Caki2 (cell line): ENCODE results near the gene BID. TPM values are rescaled to one million over a fixed set of nuclear protein-coding genes. Genes with fewer than 3 reads are reported as not detected.
A peak's percentile ranks its signal among the peaks of the same experiment; 100 is the strongest.
"Not testable (repeated sequence)": the region's sequence is repeated elsewhere in the genome, so short reads cannot be mapped to it uniquely, and the experiment has no call there.

Experiments
- DNase-seq: peaks from one replicate; pipeline ENCODE4 v3.0.0-alpha.2; 2015; ENCODE audit warnings: low read depth
- in situ Hi-C: cut with HindIII; loops from 2 replicates; pipeline ENCODE4 v1.10.0; 2016; ENCODE audit warnings: low sequenced_read_pairs, low pct_unique_long_range_greater_than_20kb, mixed read lengths
- total RNA-seq: library from RNA; depleted of rRNA; stranded (reverse); fragments of >200 nt; shearing (Covaris generic); gene quantifications from 2 replicates; pipeline ENCODE4 v1.2.3, GENCODE V29; 2014; ENCODE audit warnings: low replicate concordance

The BID gene
- total RNA-seq, 1 experiment from 2014 or later: 198 TPM

DNA sequence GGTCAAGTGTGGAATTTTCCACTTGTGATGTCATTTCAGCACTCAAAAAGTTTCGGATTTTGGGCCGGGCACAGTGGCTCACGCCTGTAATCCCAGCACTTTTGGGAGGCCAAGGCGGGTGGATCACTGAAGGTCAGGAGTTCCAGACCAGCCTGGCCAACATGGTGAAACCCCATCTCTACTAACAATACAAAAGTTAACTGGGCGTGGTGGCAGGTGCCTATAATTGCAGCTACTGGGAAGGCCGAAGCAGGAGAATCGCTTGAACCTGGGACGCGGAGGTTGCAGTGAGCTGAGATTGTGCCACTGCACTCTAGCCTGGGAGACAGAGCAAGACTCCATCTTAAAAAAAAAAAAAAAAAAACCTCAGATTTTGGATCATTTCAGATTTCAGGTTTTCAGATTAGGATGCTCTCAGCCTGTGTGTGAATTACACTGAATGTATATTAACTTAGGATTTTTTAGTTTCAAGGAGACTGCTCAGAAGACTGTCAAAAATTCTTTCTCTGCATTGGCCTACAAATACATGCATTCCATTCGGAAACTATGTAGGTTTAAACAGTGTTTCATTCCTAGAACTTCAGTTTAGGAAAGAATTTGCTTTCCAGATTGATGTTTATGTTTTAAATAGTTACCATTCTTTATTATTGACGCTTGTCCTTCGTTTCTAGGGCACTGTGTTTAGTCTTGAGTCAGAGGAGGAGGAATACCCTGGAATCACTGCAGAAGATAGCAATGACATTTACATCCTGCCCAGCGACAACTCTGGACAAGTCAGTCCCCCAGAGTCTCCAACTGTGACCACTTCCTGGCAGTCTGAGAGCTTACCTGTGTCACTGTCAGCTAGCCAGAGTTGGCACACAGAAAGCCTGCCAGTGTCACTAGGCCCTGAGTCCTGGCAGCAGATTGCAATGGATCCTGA lies 48.0 kb downstream of the BID start:
- in situ Hi-C loops: no loop called here
- DNase-seq: peak; percentile 26

DNA sequence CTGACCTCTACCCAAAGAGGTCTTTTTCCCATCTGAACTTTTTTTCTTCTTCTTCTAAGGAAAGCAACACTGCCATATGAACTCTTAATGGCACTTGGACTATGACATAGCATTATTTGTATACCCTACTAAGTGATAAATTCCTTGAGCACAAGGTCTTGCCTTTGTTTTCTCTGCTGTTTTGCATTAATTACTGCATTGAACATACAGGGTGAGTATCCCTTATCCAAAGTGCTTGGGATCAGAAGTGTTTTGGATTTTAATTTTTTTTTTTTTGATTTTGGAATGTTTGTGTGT lies 48.8 kb downstream of the BID start:
- in situ Hi-C loops: no loop called here
- DNase-seq: no peak

DNA sequence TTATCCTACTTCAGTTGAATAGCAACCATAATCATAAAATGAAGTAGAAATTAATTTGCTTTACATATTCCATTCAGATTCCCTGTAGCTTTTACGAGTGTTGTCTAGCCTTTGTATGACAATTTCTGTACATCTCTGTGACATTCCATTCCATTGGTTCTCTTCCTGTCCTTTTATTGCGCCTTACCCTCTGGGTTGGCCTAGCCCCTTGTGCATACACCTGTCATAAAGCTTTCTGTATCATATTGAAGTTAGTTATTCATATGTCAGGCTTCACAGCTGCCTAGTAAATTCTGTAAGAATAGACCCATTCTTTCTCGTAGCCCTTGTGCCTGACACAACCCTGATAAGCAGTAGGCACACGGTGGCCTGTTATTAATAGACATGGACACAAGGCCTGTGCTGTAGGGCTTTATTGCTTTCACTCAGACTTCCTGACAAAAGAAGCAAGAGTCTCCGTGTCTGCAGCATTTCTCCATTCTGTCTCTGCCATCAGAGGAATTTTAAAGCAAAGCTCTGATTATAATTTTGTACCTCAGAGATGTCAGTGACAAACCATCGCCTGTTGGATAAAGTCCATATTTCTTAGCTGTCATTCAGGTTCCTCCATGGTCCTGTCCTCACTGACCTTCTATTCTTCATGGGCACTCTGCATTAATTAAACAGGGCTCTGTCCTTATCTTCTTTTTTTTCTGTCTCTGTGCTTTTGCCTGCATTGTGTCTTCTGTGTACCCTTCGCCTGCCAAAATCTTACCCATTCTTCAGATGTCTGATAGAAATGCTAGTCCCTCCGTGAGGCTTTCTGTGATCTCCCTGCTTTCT lies 49.4 kb downstream of the BID start:
- in situ Hi-C loops: no loop called here
- no peak for DNase-seq

DNA sequence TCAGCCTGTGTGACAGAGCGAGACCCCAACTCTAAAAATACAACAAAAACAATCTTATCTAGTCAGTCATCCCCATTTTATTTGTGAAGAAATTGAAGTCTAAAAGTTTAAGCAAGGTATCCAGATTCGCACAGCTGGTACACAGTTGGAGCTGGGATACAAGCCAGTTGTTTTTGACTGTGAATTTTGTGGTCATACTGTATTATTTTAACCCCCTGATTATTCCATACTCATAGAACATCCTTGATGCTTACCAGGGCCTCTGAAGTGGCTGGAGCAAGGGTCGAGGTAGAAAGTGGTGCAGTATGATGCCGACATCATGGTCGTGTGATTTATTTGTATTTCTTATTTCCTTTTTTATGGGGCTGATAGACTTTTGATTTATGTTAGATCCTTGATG lies 50.0 kb downstream of the BID start:
- in situ Hi-C loops: no loop called here
- DNase-seq: no peak

DNA sequence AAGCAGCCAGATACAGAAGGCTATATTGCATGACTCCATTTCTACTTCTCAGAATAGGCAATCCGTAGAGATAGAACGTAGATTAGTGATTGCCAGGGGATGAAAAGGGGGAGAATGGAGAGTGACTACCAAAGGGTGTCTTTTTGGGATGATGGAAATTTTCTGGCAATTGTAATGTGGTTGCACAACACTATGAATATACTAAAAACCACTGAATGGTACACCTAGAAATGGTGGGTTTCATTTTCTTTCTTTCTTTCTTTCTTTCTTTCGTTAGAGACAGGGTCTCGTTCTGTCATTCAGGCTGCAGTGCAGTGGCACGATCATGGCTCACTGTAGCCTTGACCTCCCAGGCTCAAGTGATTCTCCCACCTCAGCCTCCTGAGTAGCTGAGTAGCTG lies 54.4 kb downstream of the BID start:
- in situ Hi-C loops: no loop called here
- no peak for DNase-seq

DNA sequence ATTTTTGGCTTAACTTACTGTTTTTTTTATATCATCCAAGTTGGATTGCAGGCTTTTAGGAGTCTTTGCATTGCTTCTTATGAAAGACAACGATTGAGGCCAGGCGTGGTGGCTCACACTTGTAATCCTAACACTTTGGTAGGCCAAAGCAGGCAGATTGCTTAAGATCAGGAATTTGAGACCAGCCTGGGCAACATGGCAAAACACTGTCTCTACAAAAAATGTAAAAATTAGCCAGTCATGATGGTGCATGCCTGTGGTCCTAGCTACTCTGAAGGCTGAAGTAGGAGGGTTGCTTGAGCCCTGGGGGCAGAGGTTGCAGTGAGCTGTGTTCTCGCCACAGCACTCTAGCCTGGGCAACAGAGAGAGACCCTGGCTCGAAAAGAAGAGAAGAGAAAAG lies 56.6 kb downstream of the BID start:
- in situ Hi-C loops: no loop called here
- DNase-seq: no peak

DNA sequence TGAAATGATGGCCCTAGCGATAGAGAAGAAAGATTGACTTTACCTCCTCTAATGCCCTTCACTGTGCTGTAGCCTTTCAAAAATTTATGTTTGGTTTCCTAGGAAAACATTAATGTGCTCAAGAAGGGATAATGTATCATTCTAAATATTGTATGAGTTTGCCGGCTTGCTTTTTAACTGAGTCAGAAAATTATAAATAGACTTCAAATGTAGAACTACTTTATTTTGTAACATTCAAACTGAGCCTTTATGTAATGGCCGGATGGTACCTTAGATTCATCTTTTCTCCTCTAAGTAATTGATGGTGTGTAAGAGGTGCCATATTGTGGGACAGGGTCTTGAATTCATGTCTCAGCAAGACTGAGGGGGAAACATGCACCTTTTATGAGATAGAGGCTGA lies 57.7 kb downstream of the BID start:
- in situ Hi-C loops: no loop called here

DNA sequence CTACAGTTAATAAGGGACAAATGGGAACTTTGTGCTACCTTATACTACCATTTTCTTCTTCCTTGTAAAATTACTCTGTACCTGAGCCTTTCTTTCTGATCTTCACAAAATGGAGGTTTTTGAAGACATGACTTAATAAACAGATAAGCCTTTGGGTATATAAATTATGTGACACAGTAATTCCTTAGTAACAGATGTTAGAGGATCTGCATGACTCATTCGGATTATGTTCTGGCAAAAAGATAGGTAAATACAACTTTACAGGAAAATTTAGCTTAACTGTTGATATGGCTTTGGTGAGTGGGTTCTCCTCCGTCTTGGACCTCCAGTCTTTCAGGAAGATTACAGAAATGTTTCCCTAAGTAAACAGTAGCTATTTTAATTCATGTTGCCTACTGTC lies 61.8 kb downstream of the BID start:
- in situ Hi-C loops: no loop called here
- DNase-seq: no peak

More for the DNA sequence above, 57.7 kb downstream of the BID start:
- no peak for DNase-seq

DNA sequence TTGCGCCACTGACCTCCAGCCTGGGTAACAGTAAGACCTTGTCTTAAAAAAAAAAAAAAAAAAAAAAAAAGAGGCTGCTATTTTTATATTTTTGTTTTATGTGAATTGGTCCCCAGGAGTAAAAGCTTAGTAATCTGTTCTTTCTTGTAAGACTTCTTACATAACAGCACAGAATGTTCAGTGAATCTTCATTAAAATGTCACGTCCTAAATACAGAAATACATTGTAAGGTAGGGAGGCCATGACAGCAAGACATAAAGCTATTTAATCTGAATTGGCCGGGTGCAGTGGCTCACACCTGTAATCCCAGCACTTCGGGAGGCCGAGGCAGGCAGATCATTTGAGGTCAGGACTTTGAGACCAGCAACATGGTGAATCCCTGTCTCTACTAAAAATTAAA lies 64.2 kb downstream of the BID start:
- no peak for DNase-seq
- in situ Hi-C loops: no loop called here

DNA sequence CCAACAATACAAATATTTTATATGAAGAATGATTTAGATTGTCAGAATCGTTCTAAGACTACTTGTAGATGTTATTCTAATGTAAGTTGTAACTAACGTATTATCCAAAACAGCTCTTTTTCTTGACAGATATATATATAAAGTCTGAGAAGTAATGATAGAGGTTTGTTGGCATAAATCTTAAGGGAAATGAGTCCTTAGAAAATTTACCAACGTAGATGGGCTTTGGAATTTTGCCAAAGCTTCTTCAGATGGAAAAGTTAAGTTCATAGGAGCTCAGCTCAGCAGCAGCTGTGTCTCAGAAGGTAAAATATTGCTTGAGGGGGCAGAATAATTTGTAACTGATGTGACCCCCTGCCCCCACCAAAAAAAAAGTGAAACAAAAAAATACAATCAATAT lies 66.7 kb downstream of the BID start:
- DNase-seq: peak; percentile 39

DNA sequence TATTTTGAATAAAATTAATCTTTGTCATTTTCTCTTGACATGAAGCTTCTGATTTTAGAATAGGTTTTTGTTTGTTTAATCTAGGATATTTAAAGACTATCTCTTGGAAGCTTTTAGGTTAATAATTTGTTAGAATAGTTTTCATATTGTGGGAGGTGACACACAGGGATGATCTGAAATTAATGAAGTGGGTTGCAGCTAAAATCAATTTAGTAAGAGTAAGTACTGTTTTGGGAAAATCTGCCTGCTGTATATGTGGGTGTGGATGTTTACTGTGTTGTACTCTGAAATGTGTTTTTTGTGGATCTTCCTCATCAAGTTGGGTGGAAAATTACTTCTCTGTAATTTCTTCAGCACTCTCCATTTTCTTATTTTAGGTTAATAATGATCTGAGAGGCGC lies 67.3 kb downstream of the BID start:
- in situ Hi-C loops: no loop called here

More for the DNA sequence above, 66.7 kb downstream of the BID start:
- in situ Hi-C loops: no loop called here

DNA sequence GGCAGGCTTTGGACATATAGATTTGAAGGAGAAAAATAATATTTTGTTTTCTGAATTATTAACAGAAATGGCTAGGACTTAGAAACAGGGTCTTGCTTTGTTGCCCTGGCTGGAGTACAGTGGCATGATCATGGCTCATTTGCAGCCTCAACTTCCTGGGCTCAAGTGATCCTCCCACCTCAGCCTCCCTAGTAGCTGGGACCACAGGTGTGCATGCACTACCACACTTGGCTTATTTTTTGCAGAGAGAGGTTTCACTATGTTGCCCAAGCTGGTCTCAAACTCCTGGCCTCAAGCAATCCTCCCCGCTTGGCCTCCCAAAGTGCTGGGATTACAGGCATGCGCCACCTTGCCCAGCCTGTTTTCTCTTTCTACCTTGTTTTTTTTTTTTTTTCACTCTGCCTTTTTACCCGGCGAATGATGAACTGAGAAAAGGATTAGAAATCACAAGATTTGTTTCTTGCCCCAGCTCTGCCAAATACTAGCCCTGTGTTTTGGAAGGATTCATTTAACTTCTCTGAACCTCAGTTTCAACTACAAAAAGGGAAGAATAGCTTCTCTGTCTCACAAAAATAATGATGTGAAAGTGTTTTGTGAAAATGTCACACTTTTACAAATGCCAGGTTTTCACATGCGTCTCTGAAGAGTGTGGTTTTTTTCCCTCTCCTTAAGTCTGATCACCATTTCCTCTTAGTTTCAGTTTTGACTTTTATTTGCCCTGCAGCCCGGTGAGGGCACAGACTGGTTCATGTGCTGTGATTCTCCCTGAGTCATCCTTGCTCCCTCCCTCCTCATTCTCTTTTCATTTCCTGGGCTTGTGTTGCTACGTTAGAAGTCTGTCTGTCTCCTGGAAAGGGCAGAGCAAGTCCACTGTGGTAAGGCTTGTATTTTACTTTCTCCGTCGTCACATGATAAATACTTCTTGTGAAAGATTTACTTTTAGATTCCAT lies 68.0 kb downstream of the BID start:
- peak; percentile 98 for DNase-seq
- in situ Hi-C loops: no loop called here

More for the DNA sequence above, 67.3 kb downstream of the BID start:
- no peak for DNase-seq

DNA sequence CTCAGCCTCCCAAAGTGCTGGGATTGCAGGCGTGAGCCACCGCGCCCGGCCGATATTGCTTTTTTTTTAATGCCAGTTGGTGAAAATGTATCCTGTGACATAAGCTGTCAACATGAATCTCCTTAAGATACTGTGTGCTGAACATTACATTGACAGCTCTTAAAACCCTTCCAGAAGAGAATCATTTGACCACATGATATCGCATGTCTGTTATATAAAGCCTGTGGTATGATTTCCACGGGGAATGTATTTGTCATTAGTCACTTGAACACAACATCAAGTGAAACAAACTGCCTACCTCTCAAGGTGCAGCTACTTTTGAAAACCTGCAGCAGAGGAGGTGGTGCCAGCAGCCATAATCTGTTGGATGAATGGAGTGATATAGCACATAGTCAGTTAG lies 68.7 kb downstream of the BID start:
- peak; percentile 25 for DNase-seq

DNA sequence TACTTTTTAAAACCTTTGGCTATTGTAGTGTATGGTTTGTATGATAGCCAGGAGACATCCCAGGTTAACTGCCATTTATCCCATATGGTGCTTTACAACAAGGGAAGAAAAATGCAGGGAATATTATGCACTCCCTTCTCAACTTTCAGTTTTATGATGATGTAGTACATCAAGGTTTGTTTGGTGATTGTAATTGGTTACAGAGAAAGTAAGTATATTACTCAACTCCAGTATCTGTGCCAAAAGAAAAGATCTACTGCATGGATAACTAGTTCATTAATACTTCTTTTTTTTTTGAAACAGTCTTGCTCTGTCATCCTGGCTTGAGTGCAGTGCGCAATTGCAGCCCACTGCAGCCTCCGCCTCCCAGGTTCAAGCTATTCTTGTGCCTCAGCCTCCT lies 70.5 kb downstream of the BID start:
- in situ Hi-C loops: no loop called here
- DNase-seq: no peak

More for the DNA sequence above, 68.7 kb downstream of the BID start:
- in situ Hi-C loops: no loop called here

DNA sequence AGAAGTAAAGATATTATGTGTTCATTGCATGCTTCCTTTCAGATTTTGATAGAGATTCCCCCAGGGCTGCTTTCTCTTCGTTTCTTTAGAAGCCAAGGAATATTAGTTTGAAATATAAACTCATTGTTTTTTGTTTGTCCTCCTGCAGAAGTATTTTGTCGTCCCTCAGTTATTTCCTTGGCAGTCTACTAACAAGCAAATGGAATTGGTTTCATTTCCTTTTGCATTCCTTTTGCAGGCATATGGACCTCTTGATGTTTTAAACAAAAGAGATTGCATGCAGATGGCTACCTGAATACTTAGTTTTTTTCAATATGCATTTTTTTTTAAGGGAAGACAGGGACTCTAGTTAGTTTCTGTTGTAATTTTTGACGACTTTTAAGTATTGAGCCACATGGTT lies 73.5 kb downstream of the BID start:
- in situ Hi-C loops: no loop called here

DNA sequence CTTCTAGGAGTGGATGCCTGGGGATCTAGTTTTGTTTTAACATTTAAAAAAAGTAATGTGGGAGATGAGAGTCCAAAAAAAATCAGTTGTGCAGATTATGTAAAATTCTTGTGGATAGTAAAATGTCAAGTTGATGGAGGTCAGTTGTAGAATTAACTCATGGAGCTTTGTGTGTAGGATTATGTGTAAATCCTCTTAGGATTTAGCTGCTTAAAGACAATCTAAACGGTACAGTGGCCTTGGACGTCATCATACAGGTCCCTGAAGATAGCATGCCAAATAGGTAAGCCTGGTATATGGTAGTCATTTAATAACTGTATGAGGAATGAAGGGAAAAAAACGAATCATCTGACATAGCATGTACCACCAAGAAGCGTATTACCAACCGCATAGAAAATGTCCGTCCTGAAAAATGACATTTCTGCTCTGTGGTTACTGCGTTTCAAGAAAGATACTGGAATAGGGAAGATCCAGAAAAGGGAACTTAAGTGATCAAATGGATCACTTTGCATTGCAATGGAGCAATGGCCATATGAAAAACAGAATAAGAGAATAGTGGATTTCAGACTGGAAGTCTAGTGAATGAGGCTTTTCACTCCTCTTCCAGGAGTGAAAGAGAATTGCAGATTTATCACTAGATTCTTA lies 74.5 kb downstream of the BID start:
- no peak for DNase-seq
- in situ Hi-C loops: no loop called here

More for the DNA sequence above, 73.5 kb downstream of the BID start:
- no peak for DNase-seq

DNA sequence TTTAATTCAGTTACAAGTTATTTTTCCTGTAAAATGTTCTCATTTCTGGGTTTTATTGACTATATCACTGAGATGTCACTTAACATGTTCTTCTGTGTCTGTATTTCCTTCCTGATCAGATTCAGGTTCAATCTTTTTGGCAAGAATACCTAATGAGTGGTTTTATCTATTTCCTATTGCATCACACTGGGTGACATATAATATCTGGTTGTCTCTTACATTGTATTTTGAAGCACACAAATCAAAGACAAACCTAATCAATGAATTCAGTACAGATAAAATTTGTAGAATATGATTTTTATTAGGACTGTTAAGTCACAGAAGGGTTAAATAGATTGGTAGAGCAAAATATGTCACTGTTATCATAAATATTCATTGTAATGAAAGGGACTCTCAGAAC lies 75.3 kb downstream of the BID start:
- in situ Hi-C loops: no loop called here
- no peak for DNase-seq

DNA sequence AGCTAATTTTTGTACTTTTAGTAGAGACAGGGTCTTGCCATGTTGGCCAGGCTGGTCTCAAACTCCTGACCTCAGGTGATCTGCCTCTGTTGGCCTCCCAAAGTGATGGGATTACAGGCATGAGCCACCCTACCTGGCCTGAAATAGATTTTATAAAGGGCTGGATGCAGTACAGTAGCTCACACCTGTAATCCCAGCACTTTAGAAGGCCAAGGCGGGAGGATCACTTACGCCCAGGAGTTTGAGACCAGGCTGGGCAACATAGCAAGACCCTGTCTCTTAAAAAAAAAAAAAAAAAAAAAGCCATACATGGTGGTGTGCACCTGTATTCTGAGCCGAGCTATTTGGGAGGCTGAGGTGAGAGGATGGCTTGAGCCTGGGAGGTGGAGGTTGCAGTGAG lies 76.0 kb downstream of the BID start:
- in situ Hi-C loops, DNase-seq: not testable (repeated sequence)
